ENCODE results near the gene CRHR1.

DNA sequence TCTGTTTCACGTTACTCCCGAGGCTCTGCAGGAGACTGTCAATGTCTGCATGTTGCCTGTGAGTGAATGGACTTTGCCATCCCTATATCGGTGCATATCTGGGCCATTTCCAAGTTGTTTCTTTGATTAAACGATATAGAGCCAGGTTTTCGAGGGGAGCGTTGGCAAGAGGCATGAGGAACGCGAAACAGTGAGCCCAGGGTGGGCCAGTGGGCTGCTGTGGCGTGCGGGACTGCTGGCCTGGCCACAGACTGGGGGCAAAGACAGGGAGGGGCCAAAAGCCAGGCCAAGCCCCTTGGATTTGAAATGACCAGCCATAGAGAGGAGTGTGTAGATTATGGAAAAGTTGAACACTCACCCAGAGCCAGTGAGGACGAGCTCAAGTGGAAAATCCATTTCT is 3.5 kb downstream of the CRHR1 start:
- TF ChIP-seq, protein P1, sequence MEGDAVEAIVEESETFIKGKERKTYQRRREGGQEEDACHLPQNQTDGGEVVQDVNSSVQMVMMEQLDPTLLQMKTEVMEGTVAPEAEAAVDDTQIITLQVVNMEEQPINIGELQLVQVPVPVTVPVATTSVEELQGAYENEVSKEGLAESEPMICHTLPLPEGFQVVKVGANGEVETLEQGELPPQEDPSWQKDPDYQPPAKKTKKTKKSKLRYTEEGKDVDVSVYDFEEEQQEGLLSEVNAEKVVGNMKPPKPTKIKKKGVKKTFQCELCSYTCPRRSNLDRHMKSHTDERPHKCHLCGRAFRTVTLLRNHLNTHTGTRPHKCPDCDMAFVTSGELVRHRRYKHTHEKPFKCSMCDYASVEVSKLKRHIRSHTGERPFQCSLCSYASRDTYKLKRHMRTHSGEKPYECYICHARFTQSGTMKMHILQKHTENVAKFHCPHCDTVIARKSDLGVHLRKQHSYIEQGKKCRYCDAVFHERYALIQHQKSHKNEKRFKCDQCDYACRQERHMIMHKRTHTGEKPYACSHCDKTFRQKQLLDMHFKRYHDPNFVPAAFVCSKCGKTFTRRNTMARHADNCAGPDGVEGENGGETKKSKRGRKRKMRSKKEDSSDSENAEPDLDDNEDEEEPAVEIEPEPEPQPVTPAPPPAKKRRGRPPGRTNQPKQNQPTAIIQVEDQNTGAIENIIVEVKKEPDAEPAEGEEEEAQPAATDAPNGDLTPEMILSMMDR (IDR thresholded peaks at IDR 0.05): no peak
- no peak for TF ChIP-seq POLR2A (IDR thresholded peaks at IDR 0.05)
